Lung (tissue), 16 donors: Measurements from ENCODE around the gene CCDC181. TPM values are rescaled to one million over a fixed set of nuclear protein-coding genes. Genes with fewer than 3 reads are reported as not detected.
A peak's percentile ranks its signal among the peaks of the same experiment; 100 is the strongest.

Experiments
- ATAC-seq: fragments of 200-7000 bp; cut with Tn5 transposase; one replicate; pipeline ENCODE4 v1.9.1; 2020; ENCODE audit warnings: moderate number of reproducible peaks; ENCODE audit not compliant: insufficient read depth, low FRiP score
- DNase-seq, 3 donors: peaks; one replicate each; pipeline ENCODE4 v3.0.0-alpha.2; 2013 to 2017
- H3K27ac ChIP-seq, 2 donors: one replicate each; pipeline ENCODE4 v1.5.1; 2013; ENCODE audit warnings: mild to moderate bottlenecking in 2 of 2, moderate library complexity in 2 of 2, control low read depth in 1 of 2, inconsistent platforms in 1 of 2, low read depth in 1 of 2, low read length in 1 of 2
- H3K27me3 ChIP-seq, 3 donors: one replicate each; pipeline ENCODE4 v1.5.1; 2013; ENCODE audit warnings: low read length in 2 of 3; ENCODE audit not compliant: control insufficient read depth in 3 of 3, insufficient read depth in 3 of 3
- H3K36me3 ChIP-seq, 4 donors: one replicate each; pipeline ENCODE4 v1.5.1; 2013; ENCODE audit warnings: low read length in 4 of 4, mild to moderate bottlenecking in 1 of 4, moderate library complexity in 1 of 4; ENCODE audit not compliant: control insufficient read depth in 4 of 4, insufficient read depth in 4 of 4
- H3K4me1 ChIP-seq, 5 donors: one replicate each; pipeline ENCODE4 v1.5.1; 2013; ENCODE audit warnings: low read length in 5 of 5, mild to moderate bottlenecking in 2 of 5, moderate library complexity in 1 of 5; ENCODE audit not compliant: control insufficient read depth in 5 of 5, insufficient read depth in 5 of 5
- H3K4me3 ChIP-seq: one replicate; pipeline ENCODE4 v1.5.1; 2013; ENCODE audit warnings: mild to moderate bottlenecking, control low read depth, moderate library complexity
- H3K9ac ChIP-seq, 2 donors: one replicate each; pipeline ENCODE4 v1.5.1; 2013; ENCODE audit warnings: low read length in 2 of 2, control low read depth in 1 of 2; ENCODE audit not compliant: insufficient read depth in 1 of 2
- H3K9me3 ChIP-seq, 4 donors: one replicate each; pipeline ENCODE4 v1.5.1; 2013; ENCODE audit warnings: low read length in 3 of 4, mild to moderate bottlenecking in 1 of 4, moderate library complexity in 1 of 4; ENCODE audit not compliant: control insufficient read depth in 4 of 4, insufficient read depth in 3 of 4
- CTCF ChIP-seq: IDR thresholded peaks from 2 replicates; pipeline ENCODE4 v1.5.1; 2012; ENCODE audit warnings: mild to moderate bottlenecking; ENCODE audit errors: control extremely low read depth, extremely low read depth
- WGBS, 2 donors: extraction: QIAGEN DNeasy Blood & Tissue Kit; methylation state at CpG; one replicate each; pipeline ENCODE4 v1.1.7; 2013; 5-methylcytosine and 5-hydroxymethylcytosine counted together
- long read RNA-seq, 5 donors: transcript quantifications; one replicate each; lab custom pipeline, GENCODE V29; 2026
- polyA plus RNA-seq, 2 donors: library from polyadenylated mRNA; stranded (reverse); fragments of 200-250 nt; gene quantifications; one replicate each; pipeline ENCODE4 v1.2.1, GENCODE V29; 2013
- total RNA-seq, 2 donors: library from RNA; depleted of rRNA in 1 of 2; stranded (reverse); fragments of >200 nt in 1 of 2; gene quantifications; one replicate each; pipeline ENCODE4 v1.2.1, GENCODE V29; 2014 to 2021
- donor health status: control.
- donor health status: control.
- donor health status: Bipolar disorder and iron deficiency.
- donor health status: healthy.
- donor health status: DM: yes; HTN: yes; CAD: no.

The CCDC181 gene
- total RNA-seq = 1 to 10 TPM; 4.8 to 5.7 TPM
- 1 to 10 TPM; 2.9 to 4.5 TPM for polyA plus RNA-seq
- long read RNA-seq, donor 1 = 0 reads
- long read RNA-seq, donor 2 = 0 reads
- long read RNA-seq, donor 3 = 0 reads
- long read RNA-seq, donor 4 = 0 reads
- long read RNA-seq, donor 5 = 0 reads

GRCh38 chr1:169427081-169427641 is at the start of gene CCDC181:
Gene CCDC181, minus strand, starts transcription at chr1:169427474. Its CDS starts 2,547 bp downstream, at chr1:169424927.
- Histone ChIP-seq H3K36me3 (no peaks in the 10 kb centered on the region), H3K27me3 (no peaks in the 10 kb centered on the region), H3K4me1 (peaks cover 0 to 5% (median 0%) of the 10 kb centered on the region in 5 donors), H3K27ac (no peak within 1 kb of the TSS), H3K9ac (peak within 1 kb of the TSS in 1 of 2 donors; percentile 23), H3K4me3 (peak within 1 kb of the TSS; percentile 8), H3K9me3 (no peaks in the 10 kb centered on the region)
- ATAC-seq (peak; percentile 41), DNase-seq (peak; percentile 80 to 86 (median 82))
- no peak for TF ChIP-seq CTCF
- WGBS, 2 donors = 1 to 2% methylated on average over 29 of the region's 29 CpGs

- no peaks in the 10 kb centered on the region for H3K9me3 ChIP-seq
- no peak overlapping the region for H3K27ac ChIP-seq
- WGBS, 2 donors = 87 to 91% methylated on average over 3 of the region's 3 CpGs
- no peak for TF ChIP-seq CTCF
- H3K4me3 ChIP-seq = no peak overlapping the region
- H3K4me1 ChIP-seq = peaks cover 0 to 17% (median 0%) of the 10 kb centered on the region in 5 donors
- H3K27me3 ChIP-seq = no peaks in the 10 kb centered on the region
- ATAC-seq = no peak
- DNase-seq = no peak
- H3K36me3 ChIP-seq = peaks cover 0 to 21% (median 3%) of the 10 kb centered on the region in 4 donors
- no peak overlapping the region for H3K9ac ChIP-seq
These were observed 48.6 kb upstream of the CCDC181 start for GRCh38 chr1:169475806-169476387.

- Histone ChIP-seq H3K27me3 (no peaks in the 10 kb centered on the region), H3K27ac (no peak overlapping the region), H3K9me3 (no peaks in the 10 kb centered on the region), H3K4me1 (peaks cover 0 to 17% (median 0%) of the 10 kb centered on the region in 5 donors), H3K4me3 (no peak overlapping the region), H3K36me3 (peaks cover 0 to 21% (median 3%) of the 10 kb centered on the region in 4 donors), H3K9ac (no peak overlapping the region)
- TF ChIP-seq CTCF = no peak
- WGBS, 2 donors = 82 to 89% methylated on average over 1 of the region's 1 CpG
- DNase-seq (no peak), ATAC-seq (no peak)
These were observed 47.2 kb upstream of the CCDC181 start for GRCh38 chr1:169474302-169474995.
